Epithelial cell of esophagus (primary cell): ENCODE results near the gene SPC25.
A peak's percentile ranks its signal among the peaks of the same experiment; 100 is the strongest.
"Not testable (repeated sequence)": the region's sequence is repeated elsewhere in the genome, so short reads cannot be mapped to it uniquely, and the experiment has no call there.

ENCODE experiments used
- DNase-seq: peaks from one replicate; pipeline ENCODE4 v3.0.0; 2010; ENCODE audit warnings: low read depth
- H3K4me3 ChIP-seq: 2 replicates; pipeline ENCODE4 v1.5.1; 2011; ENCODE audit warnings: mild to moderate bottlenecking, low read length, control low read depth
- CTCF ChIP-seq: IDR thresholded peaks from 2 replicates; pipeline ENCODE4 v1.5.1; 2011; ENCODE audit warnings: low read depth, mild to moderate bottlenecking, low read length, control low read depth, inconsistent platforms; ENCODE audit not compliant: insufficient read depth; ENCODE audit errors: missing control alignments

SPC25 gene

GRCh38 chr2:168889635-168890005 lies 610 bp downstream of the SPC25 start:
- TF ChIP-seq CTCF: no peak
- no peak for DNase-seq
- H3K4me3 ChIP-seq: peak overlapping the region; percentile 80

- no peak overlapping the region for H3K4me3 ChIP-seq
- no peak for TF ChIP-seq CTCF
- peak; percentile 67 for DNase-seq
Observed at GRCh38 chr2:168884975-168885374, 5.3 kb downstream of the SPC25 start.

GRCh38 chr2:168882163-168882562 lies 8.1 kb downstream of the SPC25 start:
- DNase-seq, H3K4me3 ChIP-seq: not testable (repeated sequence)

GRCh38 chr2:168874368-168875054 lies 15.7 kb downstream of the SPC25 start:
- DNase-seq: no peak
- TF ChIP-seq CTCF: no peak
- no peak overlapping the region for H3K4me3 ChIP-seq

- not testable (repeated sequence) for DNase-seq
Observed at GRCh38 chr2:168870824-168871223, 19.4 kb downstream of the SPC25 start.

GRCh38 chr2:168870369-168870768 lies 19.9 kb downstream of the SPC25 start:
- not testable (repeated sequence) for H3K4me3 ChIP-seq, DNase-seq

More at GRCh38 chr2:168870824-168871223, 19.4 kb downstream of the SPC25 start:
- H3K4me3 ChIP-seq: not testable (repeated sequence)

GRCh38 chr2:168867164-168867563 lies 23.1 kb downstream of the SPC25 start:
- not testable (repeated sequence) for H3K4me3 ChIP-seq, DNase-seq

GRCh38 chr2:168858146-168858545 lies 32.1 kb downstream of the SPC25 start:
- H3K4me3 ChIP-seq: no peak overlapping the region
- DNase-seq: no peak
- TF ChIP-seq CTCF: no peak

- TF ChIP-seq CTCF: no peak
- DNase-seq: no peak
- no peak overlapping the region for H3K4me3 ChIP-seq
Observed at GRCh38 chr2:168855601-168856000, 34.6 kb downstream of the SPC25 start.
